ENCODE measurements around the gene CREB5. TPM values are rescaled to one million over a fixed set of nuclear protein-coding genes. Genes with fewer than 3 reads are reported as not detected.

The CREB5 gene
- total RNA-seq, 2 experiments from 2014 or later = not detected

- POLR2A ChIA-PET = no interaction called here
- CTCF ChIA-PET = no interaction called here
Observed at GRCh38 chr7:28695300-28696295, 283.3 kb downstream of the CREB5 start.

GRCh38 chr7:28697913-28698563, 285.7 kb downstream of the CREB5 start:
- ChIA-PET POLR2A (no interaction called here), CTCF (no interaction called here)

- POLR2A ChIA-PET = no interaction called here
- CTCF ChIA-PET = no interaction called here
Observed at GRCh38 chr7:28698840-28699239, 286.5 kb downstream of the CREB5 start.

- POLR2A ChIA-PET = no interaction called here
- CTCF ChIA-PET = no interaction called here
Observed at GRCh38 chr7:28700096-28700495, 287.8 kb downstream of the CREB5 start.

GRCh38 chr7:28700790-28701203, 288.5 kb downstream of the CREB5 start:
- CTCF ChIA-PET = interaction anchor here (0.5 kb wide), 1 partner anchor 1492 kb away, joined by 3 read pairs; no protein-coding TSS in a partner anchor
- POLR2A ChIA-PET = no interaction called here

GRCh38 chr7:28701731-28702130, 289.4 kb downstream of the CREB5 start:
- ChIA-PET CTCF (no interaction called here), POLR2A (no interaction called here)

- POLR2A ChIA-PET = no interaction called here
Observed at GRCh38 chr7:28702171-28702570, 289.9 kb downstream of the CREB5 start.

GRCh38 chr7:28703037-28703765, 290.9 kb downstream of the CREB5 start:
- CTCF ChIA-PET = no interaction called here
- POLR2A ChIA-PET = no interaction called here

More at GRCh38 chr7:28702171-28702570, 289.9 kb downstream of the CREB5 start:
- CTCF ChIA-PET = no interaction called here

GRCh38 chr7:28704706-28705105, 292.4 kb downstream of the CREB5 start:
- ChIA-PET CTCF (no interaction called here), POLR2A (no interaction called here)

GRCh38 chr7:28705350-28705749, 293.0 kb downstream of the CREB5 start:
- POLR2A ChIA-PET = no interaction called here
- CTCF ChIA-PET = no interaction called here

GRCh38 chr7:28706584-28706983, 294.3 kb downstream of the CREB5 start:
- ChIA-PET POLR2A (no interaction called here), CTCF (no interaction called here)

GRCh38 chr7:28707291-28707690, 295.0 kb downstream of the CREB5 start:
- POLR2A ChIA-PET = no interaction called here
- CTCF ChIA-PET = no interaction called here

- ChIA-PET POLR2A (no interaction called here), CTCF (no interaction called here)
Observed at GRCh38 chr7:28708033-28708951, 296.0 kb downstream of the CREB5 start.

GRCh38 chr7:28709748-28710147, 297.4 kb downstream of the CREB5 start:
- ChIA-PET POLR2A (no interaction called here), CTCF (no interaction called here)

- POLR2A ChIA-PET = no interaction called here
- CTCF ChIA-PET = no interaction called here
Observed at GRCh38 chr7:28711114-28711513, 298.8 kb downstream of the CREB5 start.

- CTCF ChIA-PET = no interaction called here
Observed at GRCh38 chr7:28714459-28715120, 302.3 kb downstream of the CREB5 start.

GRCh38 chr7:28717445-28718054, 305.2 kb downstream of the CREB5 start:
- ChIA-PET POLR2A (no interaction called here), CTCF (no interaction called here)

More at GRCh38 chr7:28714459-28715120, 302.3 kb downstream of the CREB5 start:
- POLR2A ChIA-PET = no interaction called here

GRCh38 chr7:28718055-28718481, 305.8 kb downstream of the CREB5 start:
- POLR2A ChIA-PET = no interaction called here

GRCh38 chr7:28718545-28718944, 306.2 kb downstream of the CREB5 start:
- CTCF ChIA-PET = no interaction called here
- POLR2A ChIA-PET = no interaction called here

More at GRCh38 chr7:28718055-28718481, 305.8 kb downstream of the CREB5 start:
- CTCF ChIA-PET = no interaction called here
